ENCODE results near the gene SRSF11. TPM values are rescaled to one million over a fixed set of nuclear protein-coding genes. Genes with fewer than 3 reads are reported as not detected.

The SRSF11 gene
- polyA plus RNA-seq, 1 of the 3 experiments (the other 2 are of a cell fraction), result 138 TPM

GRCh38 chr1:70220015-70220414 is 1.2 kb upstream of the SRSF11 start:
- no peak overlapping the region for H3K9ac ChIP-seq
- H3K9me3 ChIP-seq, result no peaks in the 10 kb centered on the region
- H3K9me2 ChIP-seq, result no peaks in the 10 kb centered on the region
- peaks cover 96% of the 10 kb centered on the region for H3K79me2 ChIP-seq (ENCODE audit: insufficient read depth)
- POLR2A ChIA-PET, result interaction anchor here (1.8 to 2.0 kb wide), 3 partner anchors 12 to 134 kb away, joined by 9 to 16 read pairs (median 12); partner anchors contain the start of genes ANKRD13C and LRRC40
- H2AFZ ChIP-seq (ENCODE audit: low read depth), result no peak overlapping the region
- H3F3A ChIP-seq (replicated peaks; ENCODE audit: insufficient read depth), result peaks cover 24% of the 10 kb centered on the region
- H3K4me1 ChIP-seq (ENCODE audit: control insufficient read depth in 1 of 2, insufficient read depth in 2 of 2, low read depth in 1 of 2, low read length in 1 of 2), result peaks cover 0 to 18% of the 10 kb centered on the region in 2 experiments; a peak in 3 of 4 replicates
- no peak for TF ChIP-seq ELF1 (IDR thresholded peaks at IDR 0.05)
- TF ChIP-seq FOSL2 (IDR thresholded peaks at IDR 0.05; ENCODE audit: borderline replicate concordance, low read depth), result no peak
- TF ChIP-seq IRF3 (IDR thresholded peaks at IDR 0.05; ENCODE audit: low read depth, low read length), result no peak
- TF ChIP-seq NRF1 (IDR thresholded peaks at IDR 0.05; ENCODE audit: low read depth, low read length), result no peak
- TF ChIP-seq NFIC (IDR thresholded peaks at IDR 0.05; ENCODE audit: borderline replicate concordance), result no peak
- no peaks in the 10 kb centered on the region for H3K27me3 ChIP-seq (ENCODE audit: insufficient read depth)
- H3K4me3 ChIP-seq (ENCODE audit: low read depth in 2 of 2, low read length in 1 of 2), result no peak overlapping the region
- no peak overlapping the region for H3K4me2 ChIP-seq
- peaks cover 29 to 35% of the 10 kb centered on the region in 2 experiments for H3K36me3 ChIP-seq (replicated peaks in 1 of 2; ENCODE audit: control insufficient read depth in 1 of 2, insufficient read depth in 2 of 2, low read length in 1 of 2)
- H4K20me1 ChIP-seq (ENCODE audit: insufficient read depth), result peaks cover 27% of the 10 kb centered on the region
- no peak for DNase-seq
- 70% methylated on average over 2 of the region's 2 CpGs for WGBS (ENCODE audit: low lambda C conversion rate)
- CTCF ChIA-PET, result interaction anchor here (1.1 kb wide), 1 partner anchor 35 kb away, joined by 3 read pairs; no protein-coding TSS in a partner anchor
- peak overlapping the region in 1 of 2 experiments; percentile 94; a peak in 1 of 4 replicates for H3K27ac ChIP-seq (ENCODE audit: low read depth in 2 of 2, low read length in 1 of 2)

GRCh38 chr1:70220517-70221237 is 503 bp upstream of the SRSF11 start:
- no peaks in the 10 kb centered on the region for H3K27me3 ChIP-seq (ENCODE audit: insufficient read depth)
- peaks cover 35 to 40% of the 10 kb centered on the region in 2 experiments for H3K36me3 ChIP-seq (replicated peaks in 1 of 2; ENCODE audit: control insufficient read depth in 1 of 2, insufficient read depth in 2 of 2, low read length in 1 of 2)
- ChIA-PET POLR2A (interaction anchor here (0.7 to 2.0 kb wide), 8 partner anchors 11 to 190 kb away, joined by 3 to 16 read pairs (median 8); partner anchors contain the start of genes ANKRD13C, CTH and LRRC40), CTCF (interaction anchor here (0.9 to 1.1 kb wide), 3 partner anchors 14 to 35 kb away, joined by 3 read pairs; no protein-coding TSS in a partner anchor)
- H3K27ac ChIP-seq (ENCODE audit: low read depth in 2 of 2, low read length in 1 of 2), result peak overlapping the region; percentile 93 to 94
- H3K9me3 ChIP-seq, result no peaks in the 10 kb centered on the region
- H3K4me3 ChIP-seq (ENCODE audit: low read depth in 2 of 2, low read length in 1 of 2), result peak overlapping the region; percentile 78 to 80
- peaks cover 24% of the 10 kb centered on the region for H3F3A ChIP-seq (replicated peaks; ENCODE audit: insufficient read depth)
- WGBS (ENCODE audit: low lambda C conversion rate), result 52% methylated on average over 17 of the region's 17 CpGs
- TF ChIP-seq, protein P1, sequence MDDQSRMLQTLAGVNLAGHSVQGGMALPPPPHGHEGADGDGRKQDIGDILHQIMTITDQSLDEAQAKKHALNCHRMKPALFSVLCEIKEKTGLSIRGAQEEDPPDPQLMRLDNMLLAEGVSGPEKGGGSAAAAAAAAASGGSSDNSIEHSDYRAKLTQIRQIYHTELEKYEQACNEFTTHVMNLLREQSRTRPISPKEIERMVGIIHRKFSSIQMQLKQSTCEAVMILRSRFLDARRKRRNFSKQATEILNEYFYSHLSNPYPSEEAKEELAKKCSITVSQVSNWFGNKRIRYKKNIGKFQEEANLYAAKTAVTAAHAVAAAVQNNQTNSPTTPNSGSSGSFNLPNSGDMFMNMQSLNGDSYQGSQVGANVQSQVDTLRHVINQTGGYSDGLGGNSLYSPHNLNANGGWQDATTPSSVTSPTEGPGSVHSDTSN (IDR thresholded peaks at IDR 0.05), result no peak
- TF ChIP-seq YY1 (IDR thresholded peaks at IDR 0.05; ENCODE audit: low read depth) (no peak), USF1 (IDR thresholded peaks at IDR 0.05; ENCODE audit: borderline replicate concordance, low read depth) (no peak), MXI1 (IDR thresholded peaks at IDR 0.05; ENCODE audit: low read depth, low read length) (no peak), EZH2phosphoT487 (IDR thresholded peaks at IDR 0.05; ENCODE audit: borderline replicate concordance, low read depth) (no peak), EP300 (IDR thresholded peaks at IDR 0.05; ENCODE audit: borderline replicate concordance in 1 of 2, low read depth in 1 of 2, low read length in 1 of 2) (no peak)
- TF ChIP-seq, protein P2, sequence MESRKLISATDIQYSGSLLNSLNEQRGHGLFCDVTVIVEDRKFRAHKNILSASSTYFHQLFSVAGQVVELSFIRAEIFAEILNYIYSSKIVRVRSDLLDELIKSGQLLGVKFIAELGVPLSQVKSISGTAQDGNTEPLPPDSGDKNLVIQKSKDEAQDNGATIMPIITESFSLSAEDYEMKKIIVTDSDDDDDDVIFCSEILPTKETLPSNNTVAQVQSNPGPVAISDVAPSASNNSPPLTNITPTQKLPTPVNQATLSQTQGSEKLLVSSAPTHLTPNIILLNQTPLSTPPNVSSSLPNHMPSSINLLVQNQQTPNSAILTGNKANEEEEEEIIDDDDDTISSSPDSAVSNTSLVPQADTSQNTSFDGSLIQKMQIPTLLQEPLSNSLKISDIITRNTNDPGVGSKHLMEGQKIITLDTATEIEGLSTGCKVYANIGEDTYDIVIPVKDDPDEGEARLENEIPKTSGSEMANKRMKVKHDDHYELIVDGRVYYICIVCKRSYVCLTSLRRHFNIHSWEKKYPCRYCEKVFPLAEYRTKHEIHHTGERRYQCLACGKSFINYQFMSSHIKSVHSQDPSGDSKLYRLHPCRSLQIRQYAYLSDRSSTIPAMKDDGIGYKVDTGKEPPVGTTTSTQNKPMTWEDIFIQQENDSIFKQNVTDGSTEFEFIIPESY (IDR thresholded peaks at IDR 0.05; ENCODE audit: borderline replicate concordance, low read depth), result no peak
- TF ChIP-seq, protein P3, sequence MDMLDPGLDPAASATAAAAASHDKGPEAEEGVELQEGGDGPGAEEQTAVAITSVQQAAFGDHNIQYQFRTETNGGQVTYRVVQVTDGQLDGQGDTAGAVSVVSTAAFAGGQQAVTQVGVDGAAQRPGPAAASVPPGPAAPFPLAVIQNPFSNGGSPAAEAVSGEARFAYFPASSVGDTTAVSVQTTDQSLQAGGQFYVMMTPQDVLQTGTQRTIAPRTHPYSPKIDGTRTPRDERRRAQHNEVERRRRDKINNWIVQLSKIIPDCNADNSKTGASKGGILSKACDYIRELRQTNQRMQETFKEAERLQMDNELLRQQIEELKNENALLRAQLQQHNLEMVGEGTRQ (IDR thresholded peaks at IDR 0.05; ENCODE audit: borderline replicate concordance, low read depth, low read length), result no peak
- H3K9me2 ChIP-seq, result no peaks in the 10 kb centered on the region
- H3K9ac ChIP-seq, result peak overlapping the region; percentile 96
- H4K20me1 ChIP-seq (ENCODE audit: insufficient read depth), result peaks cover 33% of the 10 kb centered on the region
- peaks cover 0 to 18% of the 10 kb centered on the region in 2 experiments; a peak in 3 of 4 replicates for H3K4me1 ChIP-seq (ENCODE audit: control insufficient read depth in 1 of 2, insufficient read depth in 2 of 2, low read depth in 1 of 2, low read length in 1 of 2)
- peak overlapping the region; percentile 88 for H2AFZ ChIP-seq (ENCODE audit: low read depth)
- no peak for DNase-seq
- H3K4me2 ChIP-seq, result peak overlapping the region; percentile 88; the same call in 1 of the 2 replicates
- peaks cover 96% of the 10 kb centered on the region for H3K79me2 ChIP-seq (ENCODE audit: insufficient read depth)
